HepG2 (cell line): ENCODE results near the gene MS4A10. TPM values are rescaled to one million over a fixed set of nuclear protein-coding genes. Genes with fewer than 3 reads are reported as not detected.

Experiments
- ATAC-seq: fragments of 200-7000 bp; cut with Tn5 transposase; 3 replicates; pipeline ENCODE4 v1.9.1; 2020; ENCODE audit warnings: mild to moderate bottlenecking, moderate library complexity
- Bru-seq: library from RNA; stranded (reverse); fragments of 400-500 nt; gene quantifications from one replicate; lab custom pipeline; 2021; lab: Mats Ljungman, UMichigan
- BruChase-seq, 2 experiments: library from RNA; stranded (reverse); fragments of 400-500 nt; gene quantifications; one replicate each; lab custom pipeline; 2021; lab: Mats Ljungman, UMichigan
- BruUV-seq: library from RNA; stranded (reverse); fragments of 400-500 nt; replicated peaks from 2 replicates; lab custom pipeline; 2021; lab: Mats Ljungman, UMichigan
- CTCF ChIA-PET: fragments of 300-600 bp; formaldehyde crosslinking; extraction: SDS; loops from one replicate; lab custom pipeline; 2021; ENCODE audit warnings: low total read pairs, inconsistent platforms, low intra/inter-chr PET ratio; lab: Yijun Ruan, JAX
- POLR2A ChIA-PET: fragments of 350-600 bp; sonication (Branson Sonifier 250); formaldehyde crosslinking; loops from one replicate; lab custom pipeline; 2020; ENCODE audit warnings: antibody characterized with exemption, inconsistent platforms; lab: Yijun Ruan, JAX
- DNase-seq: peaks from one replicate; pipeline ENCODE4 v3.0.0-alpha.2; 2015; ENCODE audit warnings: low spot score
- FAIRE-seq: peaks from 3 replicates; lab custom pipeline; 2011; peaks lifted over from hg19 to GRCh38; lab: Jason Lieb, UNC
- H2AFZ ChIP-seq: one replicate; pipeline ENCODE4 v1.6.1; 2011; ENCODE audit warnings: low read length, inconsistent platforms
- H3K27ac ChIP-seq: fragments of 300-600 bp; 3 replicates; pipeline ENCODE4 v1.8.0; 2011; ENCODE audit warnings: mixed run types, mild to moderate bottlenecking, mixed read lengths, low read length, inconsistent platforms; ENCODE audit not compliant: insufficient read depth; ENCODE audit errors: extremely low read length
- H3K27me3 ChIP-seq, 2 experiments: fragments of 200-600 bp in 1 of 2; 2 replicates in 1 of 2; 3 replicates in 1 of 2; pipeline versions ENCODE4 v1.6.0 to v1.8.0; 2011; ENCODE audit warnings: low read length in 2 of 2, mild to moderate bottlenecking in 2 of 2, moderate library complexity in 2 of 2, inconsistent platforms in 1 of 2; ENCODE audit not compliant: insufficient read depth in 2 of 2, control insufficient read depth in 1 of 2
- H3K36me3 ChIP-seq, 2 experiments: fragments of 200-600 bp in 1 of 2; replicated peaks in 1 of 2; 2 replicates in 1 of 2; 3 replicates in 1 of 2; pipeline versions ENCODE4 v1.5.1 to v1.8.0; 2011; ENCODE audit warnings: low read length in 2 of 2, inconsistent platforms in 1 of 2; ENCODE audit not compliant: insufficient read depth in 2 of 2, control insufficient read depth in 1 of 2
- H3K4me1 ChIP-seq: 2 replicates; pipeline ENCODE4 v1.5.1; 2012; ENCODE audit warnings: low read length, inconsistent platforms; ENCODE audit not compliant: insufficient read depth
- H3K4me2 ChIP-seq: 2 replicates; pipeline ENCODE4 v1.6.0; 2011; ENCODE audit warnings: low read depth, low read length, inconsistent platforms
- H3K4me3 ChIP-seq, 3 experiments: fragments of 200-600 bp in 1 of 3; sonication (generic), shearing (Covaris generic) in 1 of 3; replicated peaks in 1 of 3; 2 replicates each; pipeline ENCODE4 v1.5.1; 2011 to 2016; ENCODE audit warnings: low read length in 3 of 3, inconsistent platforms in 2 of 3, low read depth in 2 of 3, mild to moderate bottlenecking in 2 of 3, control low read depth in 1 of 3, mixed read lengths in 1 of 3; ENCODE audit not compliant: insufficient read depth in 1 of 3
- H3K79me2 ChIP-seq: one replicate; pipeline ENCODE4 v1.6.1; 2011; ENCODE audit warnings: low read length, inconsistent platforms; ENCODE audit not compliant: insufficient read depth
- H3K9ac ChIP-seq: 2 replicates; pipeline ENCODE4 v1.6.0; 2011; ENCODE audit warnings: mild to moderate bottlenecking, low read depth, low read length, inconsistent platforms; ENCODE audit not compliant: insufficient read depth
- H3K9me3 ChIP-seq: 2 replicates; pipeline ENCODE4 v1.5.1; 2012; ENCODE audit warnings: mild to moderate bottlenecking, low read length
- H4K20me1 ChIP-seq: 2 replicates; pipeline ENCODE4 v1.6.0; 2011; ENCODE audit warnings: inconsistent platforms, mild to moderate bottlenecking, low read length, moderate library complexity; ENCODE audit not compliant: insufficient read depth
- MTA3 ChIP-seq: sonication (generic); formaldehyde crosslinking; IDR thresholded peaks from 2 replicates; pipeline ENCODE4 v1.4.0; 2020; ENCODE audit warnings: missing genetic modification reagents
- SNRNP70 ChIP-seq: fragments of 200-400 bp; formaldehyde crosslinking; IDR thresholded peaks from 2 replicates; pipeline ENCODE4 v1.6.1; 2017; ENCODE audit warnings: mild to moderate bottlenecking, low read depth, low read length, moderate library complexity
- ZBTB8A ChIP-seq: sonication (generic); formaldehyde crosslinking; IDR thresholded peaks from 2 replicates; pipeline ENCODE4 v1.4.0; 2020; ENCODE audit warnings: mild to moderate bottlenecking, low read depth, missing genetic modification reagents, borderline replicate concordance
- ZMYM3 ChIP-seq: sonication (generic); formaldehyde crosslinking; IDR thresholded peaks from 2 replicates; pipeline ENCODE4 v1.5.1; 2020; ENCODE audit warnings: mild to moderate bottlenecking, missing genetic modification reagents
- ZNF44 ChIP-seq: sonication (generic); formaldehyde crosslinking; IDR thresholded peaks from 2 replicates; pipeline ENCODE4 v1.5.1; 2020; ENCODE audit warnings: mild to moderate bottlenecking, missing genetic modification reagents
- ZNF7 ChIP-seq: IDR thresholded peaks from 2 replicates; pipeline ENCODE4 v1.6.1; 2016; ENCODE audit warnings: missing biosample characterization, missing genetic modification reagents
- ZSCAN9 ChIP-seq: IDR thresholded peaks from 2 replicates; pipeline ENCODE4 v1.6.1; 2016; ENCODE audit warnings: borderline replicate concordance
- WGBS: methylation state at CpG from one replicate; pipeline ENCODE4 v1.1.6; 2017; ENCODE audit warnings: low lambda C conversion rate; 5-methylcytosine and 5-hydroxymethylcytosine counted together
- in situ Hi-C: cut with HindIII; loops from 2 replicates; pipeline ENCODE4 v1.10.0; 2017; ENCODE audit warnings: low pct_unique_long_range_greater_than_20kb; ENCODE audit not compliant: extremely low pct_ligation_motif_present
- intact Hi-C: fragments of 100-400 bp; cut with micrococcal nuclease; formaldehyde crosslinking; loops from one replicate; pipeline ENCODE4 v1.10.0; 2022; ENCODE audit not compliant: unreplicated experiment
- long read RNA-seq, 2 experiments: library from RNA in 1 of 2; library from polyadenylated mRNA in 1 of 2; stranded (forward) in 1 of 2; unstranded in 1 of 2; transcript quantifications; one replicate each; pipeline ENCODE4 v2.0.0, GENCODE V29; 2019 to 2022
- polyA minus RNA-seq, 3 experiments: library from RNA; depleted of rRNA, polyadenylated mRNA; stranded (reverse); fragments of >200 nt; gene quantifications; 2 replicates each; pipeline ENCODE4 v1.2.3, GENCODE V29; 2011; ENCODE audit warnings: low replicate concordance in 1 of 3
- polyA plus RNA-seq, 8 experiments: library from polyadenylated mRNA; depleted of rRNA in 3 of 8; stranded (reverse) in 7 of 8; unstranded in 1 of 8; fragments of >200 nt; fragmentation: Illumina TruSeq in 4 of 8; extraction: Trizol in 4 of 8; gene quantifications; 2 replicates each; pipeline versions ENCODE4 v1.2.1 to v1.2.3, GENCODE V29; 2011 to 2016; ENCODE audit warnings: low read depth in 4 of 8, missing spikeins in 1 of 8, mixed read lengths in 1 of 8; ENCODE audit not compliant: insufficient read depth in 1 of 8
- total RNA-seq, 5 experiments: library from RNA; depleted of rRNA; stranded (reverse); fragments of >200 nt; fragmentation: Illumina TruSeq; extraction: Trizol; gene quantifications; 2 replicates each; pipeline ENCODE4 v1.2.3, GENCODE V29; 2016; ENCODE audit warnings: low read depth in 1 of 5

The MS4A10 gene
- total RNA-seq (2016; rRNA removed; fragmentation: Illumina TruSeq; extraction: Trizol) (not detected in 2 replicates), polyA plus RNA-seq (2011; rRNA removed) (not detected in 2 replicates), polyA minus RNA-seq (2011; rRNA and poly(A)+ RNA removed; ENCODE audit: low replicate concordance) (not detected in 2 replicates), Bru-seq, nascent RNA (not detected), BruChase-seq, experiment 1, labeled RNA remaining after a 6-hour chase (not detected), BruChase-seq, experiment 2, labeled RNA remaining after a 2-hour chase (not detected)
- not detected in 2 replicates for total RNA-seq (2016; cell fraction: cytosol; rRNA removed; fragmentation: Illumina TruSeq; extraction: Trizol; ENCODE audit: low read depth)
- not detected in 2 replicates for total RNA-seq (2016; cell fraction: insoluble cytoplasmic fraction; rRNA removed; fragmentation: Illumina TruSeq; extraction: Trizol)
- not detected in 2 replicates for total RNA-seq (2016; cell fraction: membrane; rRNA removed; fragmentation: Illumina TruSeq; extraction: Trizol)
- not detected in 2 replicates for total RNA-seq (2016; cell fraction: nucleus; rRNA removed; fragmentation: Illumina TruSeq; extraction: Trizol)
- not detected in 2 replicates for polyA plus RNA-seq (2011; cell fraction: cytosol; rRNA removed)
- polyA plus RNA-seq (2011; cell fraction: nucleus; rRNA removed), result not detected in 2 replicates
- polyA plus RNA-seq (2012), result not detected in 2 replicates
- not detected in 2 replicates for polyA plus RNA-seq (2016; cell fraction: cytosol; fragmentation: Illumina TruSeq; extraction: Trizol; ENCODE audit: low read depth)
- not detected in 2 replicates for polyA plus RNA-seq (2016; cell fraction: insoluble cytoplasmic fraction; fragmentation: Illumina TruSeq; extraction: Trizol; ENCODE audit: low read depth)
- not detected in 2 replicates for polyA plus RNA-seq (2016; cell fraction: membrane; fragmentation: Illumina TruSeq; extraction: Trizol; ENCODE audit: low read depth)
- polyA plus RNA-seq (2016; cell fraction: nucleus; fragmentation: Illumina TruSeq; extraction: Trizol; ENCODE audit: insufficient read depth, low read depth), result not detected in 2 replicates
- polyA minus RNA-seq (2011; cell fraction: cytosol; rRNA and poly(A)+ RNA removed), result not detected in 2 replicates
- polyA minus RNA-seq (2011; cell fraction: nucleus; rRNA and poly(A)+ RNA removed), result not detected in 2 replicates
- long read RNA-seq, experiment 1, result 0 reads
- long read RNA-seq, experiment 2, result 0 reads

DNA sequence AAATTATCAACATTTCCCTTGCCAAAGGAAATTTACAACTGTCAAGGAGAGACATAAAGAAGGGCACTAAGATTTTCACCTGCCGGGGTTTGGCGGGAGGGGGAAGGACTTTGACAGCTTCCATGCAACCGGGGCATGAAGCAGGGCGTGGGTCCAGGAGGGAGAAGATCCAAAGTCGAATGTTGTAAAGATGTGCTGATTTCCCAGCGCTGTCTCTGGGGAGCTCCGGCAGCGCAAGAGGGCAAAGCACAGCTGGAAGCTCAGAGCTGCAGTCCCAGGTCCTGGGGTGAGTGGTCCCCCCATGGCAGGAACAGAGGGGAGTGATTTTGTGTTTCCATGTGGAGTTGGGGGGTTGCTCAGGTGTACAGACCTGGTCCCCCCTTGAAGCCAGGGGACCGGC is at the start of gene MS4A10:
Gene MS4A10 (plus strand): TSS at position 198 of the 400 bp plus-strand sequence. CDS start 5,003 bp downstream, outside the sequence.
- no peaks in the 10 kb centered on the region for H3K79me2 ChIP-seq
- no peaks in the 10 kb centered on the region for H4K20me1 ChIP-seq
- H3K4me2 ChIP-seq, result no peak within 1 kb of the TSS
- no peak within 1 kb of the TSS for H3K4me3 ChIP-seq
- 20% methylated on average over 6 of the region's 9 CpGs for WGBS
- no peaks in the 10 kb centered on the region for H3K9me3 ChIP-seq
- no peak within 1 kb of the TSS for H3K27ac ChIP-seq
- H3K4me1 ChIP-seq, result no peaks in the 10 kb centered on the region
- H2AFZ ChIP-seq, result no peak within 1 kb of the TSS
- TF ChIP-seq ZNF7 (CRISPR knock-in tag) (no peak), MTA3 (CRISPR knock-in tag) (no peak), ZSCAN9 (no peak), ZNF44 (CRISPR knock-in tag) (no peak), ZMYM3 (no peak), SNRNP70 (no peak), ZBTB8A (no peak)
- no peak for DNase-seq
- H3K9ac ChIP-seq, result no peak within 1 kb of the TSS
- CTCF ChIA-PET, result no interaction called here
- intact Hi-C loops, result no loop called here
- ATAC-seq, result peak; percentile 53
- H3K27me3 ChIP-seq, result peaks cover 0 to 2% of the 10 kb centered on the region in 2 experiments; a peak in 1 of 5 replicates
- no TSS peak for BruUV-seq
- no peak for FAIRE-seq
- H3K36me3 ChIP-seq, result no peaks in the 10 kb centered on the region
- in situ Hi-C loops, result no loop called here
- POLR2A ChIA-PET, result no interaction called here
